Suppressor macrophage (primary cell): ENCODE results near the gene PAN2.

Experiments
- DNase-seq, 4 experiments: peaks; one replicate each; pipeline ENCODE4 v3.0.0-alpha.2; 2020 to 2022

Gene PAN2

DNA sequence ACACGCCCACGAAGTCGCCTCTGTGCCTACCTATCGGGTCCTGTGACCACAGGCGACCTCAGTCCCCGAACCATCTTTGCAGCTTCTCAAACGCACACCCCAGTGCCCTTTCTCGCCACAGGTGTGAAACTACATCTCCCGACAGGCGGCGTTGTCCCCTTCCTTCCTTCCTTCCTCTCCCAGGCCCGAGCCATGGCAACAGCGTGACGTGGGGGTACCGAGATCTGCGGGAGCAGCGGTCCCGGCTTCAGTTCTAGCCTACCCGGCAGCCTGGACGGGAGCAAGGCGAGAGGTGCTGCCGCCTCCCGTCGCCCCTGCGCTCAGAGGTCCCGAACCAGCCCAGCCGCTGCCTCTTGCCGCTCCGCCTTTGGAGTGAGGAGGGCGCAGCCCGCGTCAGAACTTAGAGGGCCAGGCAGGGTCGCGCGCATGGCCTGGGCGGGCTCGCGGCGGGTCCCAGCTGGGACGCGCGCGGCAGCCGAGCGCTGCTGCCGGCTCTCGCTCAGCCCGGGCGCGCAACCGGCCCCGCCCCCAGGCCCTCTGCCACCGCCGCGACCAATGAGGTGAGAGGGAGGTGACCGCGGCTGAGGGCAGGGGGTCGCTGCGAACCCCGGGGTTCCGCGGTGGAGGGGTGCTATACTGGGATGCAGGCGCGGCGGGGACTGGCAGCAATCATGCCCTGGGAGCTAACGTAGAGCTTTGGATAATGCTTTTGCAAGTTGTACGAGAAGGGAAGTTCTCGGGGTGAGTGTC lies 66.9 kb downstream of the PAN2 start, which contains the start of gene COQ10A:
Gene COQ10A, plus strand, starts transcription at position 250 of the 750 bp plus-strand sequence. Its CDS starts 177 bp downstream, at position 427.
- DNase-seq, result peak; percentile 72 to 89 (median 83)
